Measurements from ENCODE around the gene IPPK.
"Not testable (repeated sequence)": the region's sequence is repeated elsewhere in the genome, so short reads cannot be mapped to it uniquely, and the experiment has no call there.

Gene IPPK

GRCh38 chr9:92608241-92608908, 61.6 kb downstream of the IPPK start:
- Mint-ChIP-seq H3K4me3 (no peak overlapping the region), H3K27ac (no peak overlapping the region), H3K4me1 (ENCODE audit: low read depth in 2 of 2) (no peaks in the 10 kb centered on the region), H3K9me3 (peaks cover 5 to 9% of the 10 kb centered on the region in 2 donors), H3K27me3 (no peaks in the 10 kb centered on the region), H3K36me3 (ENCODE audit: insufficient read depth) (peaks cover 4% of the 10 kb centered on the region)
- ATAC-seq (replicated peaks) (no peak), DNase-seq (no peak)

GRCh38 chr9:92607773-92608172, 62.2 kb downstream of the IPPK start:
- Mint-ChIP-seq H3K4me1 (ENCODE audit: low read depth in 2 of 2) (no peaks in the 10 kb centered on the region), H3K4me3 (no peak overlapping the region), H3K27me3 (no peaks in the 10 kb centered on the region), H3K9me3 (peaks cover 5 to 9% of the 10 kb centered on the region in 2 donors), H3K27ac (no peak overlapping the region), H3K36me3 (ENCODE audit: insufficient read depth) (peaks cover 4% of the 10 kb centered on the region)
- no peak for ATAC-seq (replicated peaks)
- DNase-seq, result no peak

- Mint-ChIP-seq H3K27ac (no peak overlapping the region), H3K9me3 (peaks cover 5 to 9% of the 10 kb centered on the region in 2 donors), H3K4me1 (ENCODE audit: low read depth in 2 of 2) (no peaks in the 10 kb centered on the region), H3K4me3 (no peak overlapping the region), H3K27me3 (no peaks in the 10 kb centered on the region), H3K36me3 (ENCODE audit: insufficient read depth) (peaks cover 4% of the 10 kb centered on the region)
- no peak for ATAC-seq (replicated peaks)
- no peak for DNase-seq
Observed at GRCh38 chr9:92607088-92607487, 62.8 kb downstream of the IPPK start.

GRCh38 chr9:92605224-92605623, 64.7 kb downstream of the IPPK start:
- no peaks in the 10 kb centered on the region for H3K4me1 Mint-ChIP-seq (ENCODE audit: low read depth in 2 of 2)
- H3K9me3 Mint-ChIP-seq, result peaks cover 5 to 9% of the 10 kb centered on the region in 2 donors
- H3K36me3 Mint-ChIP-seq (ENCODE audit: insufficient read depth), result peaks cover 4% of the 10 kb centered on the region
- no peaks in the 10 kb centered on the region for H3K27me3 Mint-ChIP-seq
- no peak for DNase-seq
- H3K27ac Mint-ChIP-seq, result no peak overlapping the region
- no peak overlapping the region for H3K4me3 Mint-ChIP-seq
- ATAC-seq (replicated peaks), result no peak

GRCh38 chr9:92603990-92604389, 65.9 kb downstream of the IPPK start:
- Mint-ChIP-seq H3K27me3 (no peaks in the 10 kb centered on the region), H3K4me1 (ENCODE audit: low read depth in 2 of 2) (no peaks in the 10 kb centered on the region), H3K4me3 (no peak overlapping the region), H3K36me3 (ENCODE audit: insufficient read depth) (no peaks in the 10 kb centered on the region), H3K9me3 (peaks cover 5 to 9% of the 10 kb centered on the region in 2 donors), H3K27ac (no peak overlapping the region)
- no peak for ATAC-seq (replicated peaks)
- no peak for DNase-seq

GRCh38 chr9:92603100-92603499, 66.8 kb downstream of the IPPK start:
- no peaks in the 10 kb centered on the region for H3K36me3 Mint-ChIP-seq (ENCODE audit: insufficient read depth)
- no peak for ATAC-seq (replicated peaks)
- no peak overlapping the region for H3K27ac Mint-ChIP-seq
- H3K4me1 Mint-ChIP-seq (ENCODE audit: low read depth in 2 of 2), result no peaks in the 10 kb centered on the region
- H3K9me3 Mint-ChIP-seq, result peaks cover 5 to 9% of the 10 kb centered on the region in 2 donors
- DNase-seq, result no peak
- H3K4me3 Mint-ChIP-seq, result no peak overlapping the region
- no peaks in the 10 kb centered on the region for H3K27me3 Mint-ChIP-seq

- peaks cover 5 to 9% of the 10 kb centered on the region in 2 donors for H3K9me3 Mint-ChIP-seq
Observed at GRCh38 chr9:92602413-92602812, 67.5 kb downstream of the IPPK start.

GRCh38 chr9:92601451-92601850, 68.5 kb downstream of the IPPK start:
- Mint-ChIP-seq H3K27me3 (no peaks in the 10 kb centered on the region), H3K27ac (no peak overlapping the region), H3K9me3 (peaks cover 5 to 9% of the 10 kb centered on the region in 2 donors), H3K4me3 (no peak overlapping the region), H3K4me1 (ENCODE audit: low read depth in 2 of 2) (no peaks in the 10 kb centered on the region), H3K36me3 (ENCODE audit: insufficient read depth) (no peaks in the 10 kb centered on the region)
- ATAC-seq (replicated peaks) (no peak), DNase-seq (no peak)

More at GRCh38 chr9:92602413-92602812, 67.5 kb downstream of the IPPK start:
- H3K27ac Mint-ChIP-seq, result no peak overlapping the region
- no peaks in the 10 kb centered on the region for H3K36me3 Mint-ChIP-seq (ENCODE audit: insufficient read depth)
- H3K4me1 Mint-ChIP-seq (ENCODE audit: low read depth in 2 of 2), result no peaks in the 10 kb centered on the region
- no peak for DNase-seq
- ATAC-seq (replicated peaks), result no peak
- no peak overlapping the region for H3K4me3 Mint-ChIP-seq
- no peaks in the 10 kb centered on the region for H3K27me3 Mint-ChIP-seq

- ATAC-seq (replicated peaks) (no peak), DNase-seq (no peak)
- H3K4me3 Mint-ChIP-seq, result no peak overlapping the region
- no peak overlapping the region for H3K27ac Mint-ChIP-seq
- H3K36me3 Mint-ChIP-seq (ENCODE audit: insufficient read depth), result no peaks in the 10 kb centered on the region
- H3K27me3 Mint-ChIP-seq, result no peaks in the 10 kb centered on the region
- peaks cover 5 to 9% of the 10 kb centered on the region in 2 donors for H3K9me3 Mint-ChIP-seq
- no peaks in the 10 kb centered on the region for H3K4me1 Mint-ChIP-seq (ENCODE audit: low read depth in 2 of 2)
Observed at GRCh38 chr9:92600462-92601261, 69.3 kb downstream of the IPPK start.

GRCh38 chr9:92599938-92600461, 69.9 kb downstream of the IPPK start:
- Mint-ChIP-seq H3K4me1 (ENCODE audit: low read depth in 2 of 2) (no peaks in the 10 kb centered on the region), H3K9me3 (peaks cover 5 to 9% of the 10 kb centered on the region in 2 donors), H3K4me3 (no peak overlapping the region), H3K27me3 (no peaks in the 10 kb centered on the region), H3K27ac (no peak overlapping the region), H3K36me3 (ENCODE audit: insufficient read depth) (no peaks in the 10 kb centered on the region)
- no peak for DNase-seq
- ATAC-seq (replicated peaks), result no peak

GRCh38 chr9:92598382-92598781, 71.5 kb downstream of the IPPK start:
- Mint-ChIP-seq H3K36me3 (ENCODE audit: insufficient read depth) (no peaks in the 10 kb centered on the region), H3K9me3 (no peaks in the 10 kb centered on the region), H3K4me1 (ENCODE audit: low read depth in 2 of 2) (no peaks in the 10 kb centered on the region), H3K27ac (no peak overlapping the region), H3K4me3 (no peak overlapping the region), H3K27me3 (no peaks in the 10 kb centered on the region)
- no peak for ATAC-seq (replicated peaks)
- DNase-seq, result no peak

- H3K27ac Mint-ChIP-seq, result no peak overlapping the region
- ATAC-seq (replicated peaks), result no peak
- DNase-seq, result no peak
- H3K4me3 Mint-ChIP-seq, result no peak overlapping the region
- H3K36me3 Mint-ChIP-seq (ENCODE audit: insufficient read depth), result no peaks in the 10 kb centered on the region
- H3K9me3 Mint-ChIP-seq, result no peaks in the 10 kb centered on the region
- H3K4me1 Mint-ChIP-seq (ENCODE audit: low read depth in 2 of 2), result no peaks in the 10 kb centered on the region
- H3K27me3 Mint-ChIP-seq, result no peaks in the 10 kb centered on the region
Observed at GRCh38 chr9:92595930-92596329, 74.0 kb downstream of the IPPK start.

- H3K36me3 Mint-ChIP-seq (ENCODE audit: insufficient read depth); ATAC-seq (replicated peaks); H3K9me3 Mint-ChIP-seq; H3K27ac Mint-ChIP-seq; H3K4me1 Mint-ChIP-seq (ENCODE audit: low read depth in 2 of 2); H3K4me3 Mint-ChIP-seq; H3K27me3 Mint-ChIP-seq; DNase-seq: not testable (repeated sequence)
Observed at GRCh38 chr9:92595075-92595474, 74.9 kb downstream of the IPPK start.

Measured in effector memory CD8-positive, alpha-beta T cell (primary cell).